ENCODE measurements around the gene N4BP3.

DNA sequence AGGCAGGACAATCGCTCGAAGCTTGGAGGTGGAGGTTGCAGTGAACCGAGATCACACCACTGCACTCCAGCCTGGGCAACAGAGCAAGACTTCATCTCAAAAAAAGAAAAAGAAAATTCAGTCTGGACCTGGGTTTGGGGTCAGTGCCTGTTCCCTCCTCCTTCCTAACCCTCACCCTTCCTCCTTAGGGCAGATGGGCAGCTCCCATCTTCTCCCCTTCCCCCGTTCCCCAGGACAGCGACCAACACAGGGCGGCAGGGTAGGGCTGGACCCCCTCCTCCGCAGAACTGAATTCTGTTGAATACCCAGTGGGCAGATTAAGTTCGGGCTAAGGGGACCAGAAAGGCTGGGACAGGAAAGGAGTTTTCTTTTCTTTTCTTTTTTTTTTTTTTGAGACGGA, 16.0 kb downstream of the N4BP3 start:
- TF ChIP-seq POLR2A (IDR thresholded peaks at IDR 0.05) (no peak), POLR2AphosphoS5 (IDR thresholded peaks at IDR 0.05) (no peak)
- TF ChIP-seq, protein P1, sequence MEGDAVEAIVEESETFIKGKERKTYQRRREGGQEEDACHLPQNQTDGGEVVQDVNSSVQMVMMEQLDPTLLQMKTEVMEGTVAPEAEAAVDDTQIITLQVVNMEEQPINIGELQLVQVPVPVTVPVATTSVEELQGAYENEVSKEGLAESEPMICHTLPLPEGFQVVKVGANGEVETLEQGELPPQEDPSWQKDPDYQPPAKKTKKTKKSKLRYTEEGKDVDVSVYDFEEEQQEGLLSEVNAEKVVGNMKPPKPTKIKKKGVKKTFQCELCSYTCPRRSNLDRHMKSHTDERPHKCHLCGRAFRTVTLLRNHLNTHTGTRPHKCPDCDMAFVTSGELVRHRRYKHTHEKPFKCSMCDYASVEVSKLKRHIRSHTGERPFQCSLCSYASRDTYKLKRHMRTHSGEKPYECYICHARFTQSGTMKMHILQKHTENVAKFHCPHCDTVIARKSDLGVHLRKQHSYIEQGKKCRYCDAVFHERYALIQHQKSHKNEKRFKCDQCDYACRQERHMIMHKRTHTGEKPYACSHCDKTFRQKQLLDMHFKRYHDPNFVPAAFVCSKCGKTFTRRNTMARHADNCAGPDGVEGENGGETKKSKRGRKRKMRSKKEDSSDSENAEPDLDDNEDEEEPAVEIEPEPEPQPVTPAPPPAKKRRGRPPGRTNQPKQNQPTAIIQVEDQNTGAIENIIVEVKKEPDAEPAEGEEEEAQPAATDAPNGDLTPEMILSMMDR (IDR thresholded peaks at IDR 0.05) = no peak

Measured in upper lobe of left lung (tissue), 4 donors.